Uterus (tissue), 2 donors: ENCODE measurements around the gene SH2B3.

Source experiments
- CTCF ChIP-seq, 4 experiments: fragments of 200-600 bp in 2 of 4; fragments of 450-650 bp in 2 of 4; sonication (generic) in 2 of 4; IDR thresholded peaks; one replicate each; pipeline ENCODE4 v1.5.1; 2016 to 2019; ENCODE audit warnings: antibody characterized with exemption in 4 of 4, mild to moderate bottlenecking in 2 of 4, moderate library complexity in 1 of 4
- POLR2A ChIP-seq, 2 donors: fragments of 450-650 bp; IDR thresholded peaks; one replicate each; pipeline ENCODE4 v1.6.1; 2016; ENCODE audit warnings: antibody characterized with exemption in 2 of 2, mild to moderate bottlenecking in 1 of 2, moderate library complexity in 1 of 2

- no peak for TF ChIP-seq CTCF (IDR thresholded peaks at IDR 0.05)
- TF ChIP-seq POLR2A (IDR thresholded peaks at IDR 0.05), result no peak
These were observed 7.2 kb downstream of the SH2B3 start for GRCh38 chr12:111412830-111413441.
